B cell (primary cell): Measurements from ENCODE around the gene AUTS2. TPM values are rescaled to one million over a fixed set of nuclear protein-coding genes. Genes with fewer than 3 reads are reported as not detected.

Experiments
- ATAC-seq: fragments of 200-7000 bp; cut with Tn5 transposase; one replicate; pipeline ENCODE4 v1.10.0; 2021; ENCODE audit warnings: low read depth, mild to moderate bottlenecking, moderate number of reproducible peaks, moderate library complexity
- CTCF ChIA-PET: fragments of 350-600 bp; sonication (Branson Sonifier 250); formaldehyde crosslinking; loops from one replicate; lab custom pipeline; 2021; ENCODE audit warnings: antibody characterized with exemption, inconsistent platforms; lab: Charles Lee
- POLR2A ChIA-PET: fragments of 350-600 bp; sonication (Branson Sonifier 250); formaldehyde crosslinking; loops from one replicate; lab custom pipeline; 2021; ENCODE audit warnings: antibody characterized with exemption; lab: Charles Lee
- DNase-seq: peaks from one replicate; pipeline ENCODE4 v3.0.0; 2013
- H2AFZ ChIP-seq: 2 replicates; pipeline ENCODE4 v1.6.1; 2012; ENCODE audit warnings: mild to moderate bottlenecking, low read depth, low read length; ENCODE audit not compliant: insufficient read depth, poor library complexity, severe bottlenecking
- H3K27ac ChIP-seq, 2 donors: 1 replicate in 1 of 2; 2 replicates in 1 of 2; pipeline ENCODE4 v1.5.1; 2012 to 2013; ENCODE audit warnings: low read length in 2 of 2, mild to moderate bottlenecking in 2 of 2, moderate library complexity in 1 of 2
- H3K27me3 ChIP-seq, 4 experiments: fragments of 200-600 bp in 1 of 4; sonication (generic) in 1 of 4; replicated peaks in 1 of 4; 1 replicate in 2 of 4; 2 replicates in 2 of 4; pipeline versions ENCODE4 v1.6.1 to v1.7.0; 2013 to 2016; ENCODE audit warnings: low read length in 3 of 4, mild to moderate bottlenecking in 2 of 4, mixed read lengths in 1 of 4, moderate library complexity in 1 of 4; ENCODE audit not compliant: insufficient read depth in 4 of 4, control insufficient read depth in 3 of 4; ENCODE audit errors: control extremely low read depth in 1 of 4
- H3K36me3 ChIP-seq, 2 experiments: replicated peaks in 1 of 2; 1 replicate in 1 of 2; 2 replicates in 1 of 2; pipeline versions ENCODE4 v1.6.1 to v1.7.1; 2013; ENCODE audit warnings: low read length in 1 of 2; ENCODE audit not compliant: insufficient read depth in 2 of 2, control insufficient read depth in 1 of 2; ENCODE audit errors: control extremely low read depth in 1 of 2, extremely low read depth in 1 of 2
- H3K4me1 ChIP-seq, 2 donors: fragments of 200-600 bp in 1 of 2; sonication (generic) in 1 of 2; 1 replicate in 1 of 2; 2 replicates in 1 of 2; pipeline versions ENCODE4 v1.5.1 to v1.6.1; 2013 to 2017; ENCODE audit warnings: low read length in 2 of 2; ENCODE audit not compliant: control insufficient read depth in 2 of 2, insufficient read depth in 2 of 2
- H3K4me2 ChIP-seq: replicated peaks from 2 replicates; pipeline ENCODE3; 2012; ENCODE audit warnings: mild to moderate bottlenecking, low read depth, low read length; ENCODE audit not compliant: poor library complexity, severe bottlenecking
- H3K4me3 ChIP-seq, 5 experiments: fragments of 200-600 bp in 1 of 5; sonication (generic) in 1 of 5; 1 replicate in 3 of 5; 2 replicates in 2 of 5; pipeline versions ENCODE4 v1.5.1 to v1.7.0; 2011 to 2016; ENCODE audit warnings: low read length in 4 of 5, mild to moderate bottlenecking in 4 of 5, low read depth in 2 of 5, control low read depth in 1 of 5, moderate library complexity in 1 of 5; ENCODE audit not compliant: insufficient read depth in 1 of 5; ENCODE audit errors: control extremely low read depth in 1 of 5, extremely low read depth in 1 of 5
- H3K79me2 ChIP-seq: fragments of 200-600 bp; sonication (generic); one replicate; pipeline ENCODE4 v1.6.0; 2016; ENCODE audit warnings: low read length; ENCODE audit not compliant: control insufficient read depth, insufficient read depth
- H3K9ac ChIP-seq: fragments of 200-600 bp; sonication (generic); 2 replicates; pipeline ENCODE4 v1.6.1; 2017; ENCODE audit warnings: mild to moderate bottlenecking, low read length, moderate library complexity
- H3K9me3 ChIP-seq, 3 donors: one replicate each; pipeline versions ENCODE4 v1.6.1 to v1.7.1; 2013; ENCODE audit warnings: low read length in 2 of 3; ENCODE audit not compliant: control insufficient read depth in 2 of 3, insufficient read depth in 1 of 3; ENCODE audit errors: control extremely low read depth in 1 of 3
- H4K20me1 ChIP-seq: 2 replicates; pipeline ENCODE4 v1.6.0; 2012; ENCODE audit warnings: mild to moderate bottlenecking, low read length; ENCODE audit not compliant: insufficient read depth, control insufficient read depth, poor library complexity, severe bottlenecking
- H3K27ac Mint-ChIP-seq: one replicate; pipeline ENCODE4 v1.8.0; 2021; ENCODE audit warnings: mixed read lengths
- H3K27me3 Mint-ChIP-seq: one replicate; pipeline ENCODE4 v1.8.0; 2021; ENCODE audit warnings: mixed read lengths
- H3K4me1 Mint-ChIP-seq: one replicate; pipeline ENCODE4 v1.8.0; 2021; ENCODE audit warnings: mixed read lengths
- H3K4me3 Mint-ChIP-seq: one replicate; pipeline ENCODE4 v1.8.0; 2021; ENCODE audit warnings: mixed read lengths
- H3K9me3 Mint-ChIP-seq: one replicate; pipeline ENCODE4 v1.8.0; 2022; ENCODE audit warnings: mixed read lengths; ENCODE audit not compliant: insufficient read depth
- EZH2 ChIP-seq: IDR thresholded peaks from 2 replicates; pipeline ENCODE4 v1.6.1; 2012; ENCODE audit warnings: borderline replicate concordance, low read depth, mild to moderate bottlenecking, moderate library complexity, low read length; ENCODE audit not compliant: insufficient read depth, poor library complexity, severe bottlenecking
- WGBS: methylation state at CpG from one replicate; pipeline ENCODE4 v1.1.5; 2013; ENCODE audit warnings: missing lambda C conversion rate; ENCODE audit not compliant: insufficient coverage; 5-methylcytosine and 5-hydroxymethylcytosine counted together
- intact Hi-C: fragments of 100-400 bp; cut with micrococcal nuclease; formaldehyde crosslinking; loops from one replicate; pipeline ENCODE4 v1.10.0; 2022
- polyA plus RNA-seq: library from polyadenylated mRNA; depleted of rRNA; stranded (reverse); fragments of >200 nt; gene quantifications from 2 replicates; pipeline ENCODE4 v1.2.3, GENCODE V29; 2012
- total RNA-seq, 2 donors: library from RNA; stranded (reverse); fragments of 120-200 nt in 1 of 2; gene quantifications; 1 replicate in 1 of 2; 2 replicates in 1 of 2; pipeline versions ENCODE4 v1.2.3 to v1.2.4, GENCODE V29; 2013 to 2022
- TF ChIP-seq, protein P1 (sequence below): fragments of 200-600 bp; IDR thresholded peaks from one replicate; pipeline ENCODE4 v1.8.0; 2022; ENCODE audit warnings: antibody characterized with exemption, mild to moderate bottlenecking

AUTS2 gene
- total and polyA plus RNA-seq, 2 donors (not counting 1 experiment from before 2014, with no cell fraction given) = 22.3 to 35.0 TPM

DNA sequence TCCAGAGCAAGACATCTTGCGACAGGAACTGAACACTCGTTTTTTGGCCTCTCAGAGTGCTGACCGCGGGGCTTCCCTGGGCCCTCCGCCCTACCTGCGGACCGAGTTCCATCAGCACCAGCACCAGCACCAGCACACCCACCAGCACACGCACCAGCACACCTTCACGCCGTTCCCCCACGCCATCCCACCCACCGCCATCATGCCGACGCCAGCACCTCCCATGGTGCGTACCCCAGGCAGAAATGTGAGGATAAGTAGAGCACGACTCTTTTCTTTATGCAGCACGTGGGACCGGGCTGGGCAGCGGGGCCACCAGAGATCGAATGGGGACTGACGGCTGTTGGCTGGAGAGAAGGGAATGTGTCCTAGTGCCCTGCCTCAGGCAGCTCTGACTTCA, 1167.8 kb downstream of the AUTS2 start:
- no peak overlapping the region for H3K4me3 Mint-ChIP-seq

DNA sequence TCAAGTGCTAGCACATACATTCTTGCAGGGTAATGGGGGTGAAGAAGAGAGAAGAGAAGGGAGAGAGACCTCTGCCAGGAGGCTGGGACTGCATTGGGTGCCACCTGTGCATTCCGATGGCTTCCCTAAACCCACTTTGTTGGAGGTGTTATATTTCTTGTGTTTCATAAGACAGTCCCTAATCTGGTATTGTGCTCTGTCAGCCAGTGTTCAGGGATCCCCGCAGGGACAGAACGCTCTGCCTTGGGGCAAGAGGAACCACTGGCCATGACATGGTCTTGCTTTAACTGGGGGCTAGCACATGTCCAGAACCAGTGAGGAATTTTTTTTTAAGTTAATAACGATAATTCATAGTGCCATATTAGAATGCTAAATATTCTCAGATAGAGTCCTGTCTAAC, 1168.4 kb downstream of the AUTS2 start:
- Mint-ChIP-seq H3K9me3 (no peaks in the 10 kb centered on the region), H3K4me1 (peaks cover 23% of the 10 kb centered on the region), H3K4me3 (no peak overlapping the region), H3K27ac (no peak overlapping the region), H3K27me3 (no peaks in the 10 kb centered on the region)
- no peak overlapping the region for H3K9ac ChIP-seq
- no peak overlapping the region for H3K4me2 ChIP-seq
- no peaks in the 10 kb centered on the region for H4K20me1 ChIP-seq
- H3K27me3 ChIP-seq = no peaks in the 10 kb centered on the region
- no peak overlapping the region for H3K27ac ChIP-seq
- POLR2A ChIA-PET = no interaction called here
- CTCF ChIA-PET = no interaction called here
- H3K4me1 ChIP-seq = peaks cover 0 to 18% of the 10 kb centered on the region in 2 donors
- no peaks in the 10 kb centered on the region for H3K36me3 ChIP-seq
- intact Hi-C loops = no loop called here
- H3K79me2 ChIP-seq = no peaks in the 10 kb centered on the region
- no peaks in the 10 kb centered on the region for H3K9me3 ChIP-seq
- WGBS = 100% methylated on average over 2 of the region's 4 CpGs
- ATAC-seq (no peak), DNase-seq (no peak)
- TF ChIP-seq, protein P1, sequence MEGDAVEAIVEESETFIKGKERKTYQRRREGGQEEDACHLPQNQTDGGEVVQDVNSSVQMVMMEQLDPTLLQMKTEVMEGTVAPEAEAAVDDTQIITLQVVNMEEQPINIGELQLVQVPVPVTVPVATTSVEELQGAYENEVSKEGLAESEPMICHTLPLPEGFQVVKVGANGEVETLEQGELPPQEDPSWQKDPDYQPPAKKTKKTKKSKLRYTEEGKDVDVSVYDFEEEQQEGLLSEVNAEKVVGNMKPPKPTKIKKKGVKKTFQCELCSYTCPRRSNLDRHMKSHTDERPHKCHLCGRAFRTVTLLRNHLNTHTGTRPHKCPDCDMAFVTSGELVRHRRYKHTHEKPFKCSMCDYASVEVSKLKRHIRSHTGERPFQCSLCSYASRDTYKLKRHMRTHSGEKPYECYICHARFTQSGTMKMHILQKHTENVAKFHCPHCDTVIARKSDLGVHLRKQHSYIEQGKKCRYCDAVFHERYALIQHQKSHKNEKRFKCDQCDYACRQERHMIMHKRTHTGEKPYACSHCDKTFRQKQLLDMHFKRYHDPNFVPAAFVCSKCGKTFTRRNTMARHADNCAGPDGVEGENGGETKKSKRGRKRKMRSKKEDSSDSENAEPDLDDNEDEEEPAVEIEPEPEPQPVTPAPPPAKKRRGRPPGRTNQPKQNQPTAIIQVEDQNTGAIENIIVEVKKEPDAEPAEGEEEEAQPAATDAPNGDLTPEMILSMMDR = no peak
- no peak for TF ChIP-seq EZH2
- no peak overlapping the region for H3K4me3 ChIP-seq
- no peak overlapping the region for H2AFZ ChIP-seq

More for the DNA sequence above, 1167.8 kb downstream of the AUTS2 start:
- WGBS = 97% methylated on average over 18 of the region's 21 CpGs
- Histone ChIP-seq H3K36me3 (no peaks in the 10 kb centered on the region), H3K79me2 (no peaks in the 10 kb centered on the region), H3K27me3 (no peaks in the 10 kb centered on the region), H3K27ac (no peak overlapping the region), H3K4me2 (no peak overlapping the region), H2AFZ (no peak overlapping the region), H3K4me3 (no peak overlapping the region), H3K4me1 (peaks cover 0 to 23% of the 10 kb centered on the region in 2 donors), H4K20me1 (no peaks in the 10 kb centered on the region), H3K9ac (no peak overlapping the region), H3K9me3 (no peaks in the 10 kb centered on the region)
- H3K27me3 Mint-ChIP-seq = no peaks in the 10 kb centered on the region
- intact Hi-C loops = no loop called here
- POLR2A ChIA-PET = no interaction called here
- no peak overlapping the region for H3K27ac Mint-ChIP-seq
- H3K4me1 Mint-ChIP-seq = peaks cover 28% of the 10 kb centered on the region
- no peak for TF ChIP-seq EZH2
- TF ChIP-seq, protein P1 = no peak
- ATAC-seq (no peak), DNase-seq (no peak)
- CTCF ChIA-PET = no interaction called here
- no peaks in the 10 kb centered on the region for H3K9me3 Mint-ChIP-seq
